Stimulated activated naive CD8-positive, alpha-beta T cell treated with anti-CD3 and anti-CD28 coated beads, Interleukin-15, Interleukin-2, amounts not matched to agents 100 U/mL and 50 U/mL, for 24 hours (primary cell): ENCODE results near the gene RABGAP1L.

ENCODE experiments used
- ATAC-seq: fragments of 150-1000 bp; cut with Tn5 transposase; one replicate; pipeline ENCODE4 v1.10.0; 2021
- DNase-seq: peaks from one replicate; pipeline ENCODE4 v3.0.0; 2021

The RABGAP1L gene

GRCh38 chr1:174939775-174940545, 780.6 kb downstream of the RABGAP1L start:
- ATAC-seq = no peak
- no peak for DNase-seq

DNA sequence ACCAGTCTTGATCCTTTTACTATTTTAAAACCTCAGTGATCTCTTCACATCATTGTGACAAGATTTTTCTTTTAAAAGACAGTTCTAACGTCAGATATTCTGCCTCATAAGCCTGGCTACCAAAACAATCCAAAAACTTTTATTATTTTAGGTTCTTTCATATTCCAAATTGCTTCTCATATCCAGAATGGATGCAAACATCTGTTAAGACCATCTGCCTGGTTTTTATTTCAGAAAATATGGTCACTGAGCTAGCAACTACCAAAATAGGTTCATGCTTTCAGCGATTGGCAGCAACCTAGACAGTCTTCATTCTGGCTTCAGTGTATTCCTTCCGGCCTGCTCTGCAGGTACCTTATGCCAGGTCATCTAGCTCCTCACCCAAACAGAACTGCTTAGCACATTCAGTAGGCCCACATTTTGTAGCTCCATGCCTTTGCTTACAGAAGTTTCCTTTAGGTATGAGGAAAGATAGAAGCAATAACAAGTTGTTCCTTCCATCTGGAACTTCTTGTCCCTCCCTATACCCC, 781.4 kb downstream of the RABGAP1L start:
- ATAC-seq (no peak), DNase-seq (no peak)

- DNase-seq (no peak), ATAC-seq (no peak)
These were observed 783.4 kb downstream of the RABGAP1L start for GRCh38 chr1:174942547-174943255.

GRCh38 chr1:174946031-174946430, 786.7 kb downstream of the RABGAP1L start:
- DNase-seq = no peak
- no peak for ATAC-seq

- ATAC-seq (no peak), DNase-seq (no peak)
These were observed 789.7 kb downstream of the RABGAP1L start for GRCh38 chr1:174949061-174949460.

- DNase-seq (no peak), ATAC-seq (no peak)
These were observed 790.3 kb downstream of the RABGAP1L start for GRCh38 chr1:174949645-174950044.

DNA sequence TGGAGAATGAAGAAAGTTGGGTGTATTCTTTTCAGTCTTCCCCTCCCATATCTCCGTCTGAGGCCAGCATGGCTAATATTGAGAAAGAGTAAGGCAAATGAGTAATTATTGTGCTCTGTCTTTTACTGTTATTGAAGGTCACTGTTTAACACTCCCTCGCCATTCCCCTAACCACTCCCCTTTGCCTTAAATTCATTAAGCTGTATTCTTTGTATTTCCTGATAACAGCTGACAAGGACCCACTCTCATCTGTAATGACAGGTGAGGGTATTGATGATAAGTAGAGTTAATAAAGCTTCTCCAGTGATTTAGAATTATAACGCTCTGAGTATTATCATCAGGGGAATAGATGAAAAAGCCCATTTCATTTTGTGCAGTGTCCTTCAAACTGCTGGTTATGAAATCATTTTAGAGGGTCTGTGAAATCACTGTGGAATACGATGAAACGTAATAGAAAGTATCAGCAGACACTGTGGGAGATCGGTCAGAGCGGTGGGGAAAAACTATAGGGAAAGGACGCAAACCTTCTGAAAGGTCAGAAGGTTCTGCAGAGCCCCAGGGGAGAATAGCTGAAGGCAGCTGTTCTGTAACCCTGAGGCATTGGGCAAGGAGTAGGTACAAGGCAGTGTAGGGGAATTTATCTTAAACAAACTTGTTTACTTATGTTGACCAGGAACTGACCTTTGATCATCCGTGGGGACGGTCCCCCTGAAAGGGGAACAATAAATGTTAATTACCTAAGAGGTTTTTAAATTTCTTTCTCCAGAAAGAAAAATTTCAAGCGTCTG, 794.2 kb downstream of the RABGAP1L start:
- ATAC-seq = no peak
- no peak for DNase-seq

GRCh38 chr1:174954073-174954460, 794.7 kb downstream of the RABGAP1L start:
- no peak for DNase-seq
- ATAC-seq = no peak

DNA sequence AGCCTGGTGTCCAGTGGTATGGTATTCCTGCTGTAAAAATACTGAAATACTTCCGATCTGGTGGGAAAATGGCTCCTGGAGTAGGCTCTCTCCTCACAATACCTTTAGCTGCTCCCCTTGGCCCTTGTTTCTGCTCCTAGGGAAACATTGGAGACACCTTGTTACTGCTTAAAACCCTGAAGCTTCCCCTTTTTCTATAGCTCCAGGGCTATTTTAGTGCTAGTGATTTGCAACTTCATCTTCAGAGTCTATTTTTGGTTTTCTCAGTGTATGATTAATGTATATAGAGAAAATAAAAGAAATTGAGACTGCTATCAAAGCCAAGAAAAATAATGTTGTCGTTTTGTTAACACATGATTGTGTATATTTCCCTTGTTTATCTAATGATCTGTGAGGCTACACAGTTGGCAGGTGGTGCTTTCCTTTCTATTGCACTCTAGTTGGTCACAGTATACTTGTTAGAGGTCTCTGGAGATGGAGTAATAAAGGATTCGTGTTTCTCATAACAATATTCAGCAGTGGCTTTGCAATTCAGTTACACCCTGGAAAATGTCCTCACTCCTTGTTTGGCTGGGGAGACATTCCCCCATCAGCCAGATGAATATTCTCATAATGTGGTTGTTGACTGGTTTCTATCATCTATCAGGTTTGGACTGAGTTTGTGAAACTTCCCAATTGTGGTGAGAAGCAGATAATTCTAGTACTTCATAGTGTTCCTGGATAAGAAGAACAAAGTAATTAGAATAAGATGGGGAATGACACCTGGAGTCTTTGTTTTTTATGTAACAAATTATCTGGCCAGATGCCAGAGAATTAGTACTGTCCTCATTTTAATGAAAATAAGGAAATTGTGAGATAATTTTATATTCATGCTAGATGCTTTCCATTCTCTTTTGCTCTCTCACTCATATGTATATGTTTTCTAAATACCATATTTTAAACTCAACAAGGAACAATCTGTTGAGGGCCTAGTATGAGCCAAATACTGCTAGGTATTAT, 795.6 kb downstream of the RABGAP1L start:
- ATAC-seq (no peak), DNase-seq (no peak)

DNA sequence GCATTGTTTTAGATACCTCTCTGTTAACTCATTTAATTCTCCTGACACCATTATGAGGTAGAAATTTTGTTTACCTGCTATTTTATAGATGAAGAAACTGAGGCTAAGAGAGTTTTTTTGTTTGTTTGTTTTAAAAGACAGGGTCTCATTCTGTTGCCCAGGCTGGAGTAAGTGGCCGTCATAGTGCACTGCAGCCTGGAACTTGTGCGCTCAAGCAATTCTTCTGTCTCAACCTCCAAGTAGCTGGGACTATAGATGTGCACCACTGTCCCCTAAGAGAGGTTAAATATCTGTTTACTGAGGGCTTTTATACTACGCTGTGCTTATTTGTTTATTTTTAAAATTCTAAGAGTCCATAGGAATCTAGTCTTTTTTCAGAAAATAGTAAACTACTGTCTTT, 796.8 kb downstream of the RABGAP1L start:
- ATAC-seq = no peak
- no peak for DNase-seq

DNA sequence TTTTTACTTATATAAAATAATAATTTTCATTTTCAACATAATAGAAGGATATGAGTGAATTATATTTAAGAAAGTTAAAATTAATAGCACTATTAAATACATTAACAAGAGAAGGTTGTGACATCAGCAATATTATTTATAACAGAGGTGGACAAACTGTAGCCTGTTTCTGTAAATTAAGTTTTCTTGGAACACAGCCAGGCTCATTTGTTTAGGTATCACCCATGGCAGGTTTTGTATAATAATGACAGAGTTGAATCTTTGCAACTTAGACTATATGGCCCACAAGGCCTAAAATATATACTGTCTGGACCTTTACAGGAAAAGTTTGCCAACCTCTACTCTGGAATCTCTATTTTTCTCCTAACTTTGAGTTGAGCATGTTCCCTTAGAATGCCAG, 797.7 kb downstream of the RABGAP1L start:
- DNase-seq = no peak
- ATAC-seq = no peak

- ATAC-seq (no peak), DNase-seq (no peak)
These were observed 798.5 kb downstream of the RABGAP1L start for GRCh38 chr1:174957829-174958228.

- ATAC-seq (no peak), DNase-seq (no peak)
These were observed 799.1 kb downstream of the RABGAP1L start for GRCh38 chr1:174958396-174958795.

DNA sequence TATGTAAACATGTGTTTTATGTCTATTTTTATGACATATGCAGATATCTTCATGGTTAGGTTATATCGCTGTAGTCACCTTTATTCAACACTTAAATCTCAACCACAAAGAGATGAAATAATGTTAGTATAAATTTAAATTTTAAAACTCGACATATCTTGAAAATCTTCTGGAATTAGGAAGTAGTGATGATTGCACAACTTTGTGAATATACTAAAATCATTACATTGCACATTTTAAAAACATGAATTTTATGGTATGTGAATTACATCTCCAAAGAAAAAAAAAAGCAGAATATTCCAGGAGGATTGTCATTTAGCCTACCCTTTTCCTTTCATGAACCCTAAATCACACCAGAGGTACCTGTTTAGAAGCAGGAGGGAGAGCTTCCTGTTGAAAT, 801.0 kb downstream of the RABGAP1L start:
- DNase-seq = no peak
- no peak for ATAC-seq

DNA sequence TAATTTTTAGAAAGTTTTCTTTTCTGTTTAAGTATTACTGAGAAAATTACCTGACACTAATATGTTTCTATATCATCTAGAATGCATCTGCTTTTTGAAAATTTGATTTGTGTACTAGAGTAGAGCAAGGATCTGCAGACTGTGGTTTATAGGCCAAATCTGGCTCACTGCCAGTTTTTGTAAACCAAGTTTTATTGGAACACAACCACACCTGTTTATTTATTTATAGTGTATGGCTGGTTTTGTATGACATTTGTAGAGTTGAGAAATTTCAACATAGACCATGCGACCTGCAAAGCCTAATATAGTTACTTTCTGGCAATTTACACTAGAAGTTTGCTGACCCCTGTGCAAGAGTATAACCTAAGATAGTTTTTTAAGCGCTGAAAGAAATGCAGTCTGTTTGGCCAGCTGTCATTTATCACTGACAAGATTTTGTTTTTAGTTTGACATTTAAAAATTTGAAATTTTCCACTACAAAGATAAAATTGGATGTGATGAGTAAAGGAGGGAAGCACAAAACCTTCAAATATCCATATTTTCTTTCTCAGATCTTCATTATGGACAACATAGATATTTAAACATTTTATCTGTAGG, 804.3 kb downstream of the RABGAP1L start:
- ATAC-seq (no peak), DNase-seq (no peak)

DNA sequence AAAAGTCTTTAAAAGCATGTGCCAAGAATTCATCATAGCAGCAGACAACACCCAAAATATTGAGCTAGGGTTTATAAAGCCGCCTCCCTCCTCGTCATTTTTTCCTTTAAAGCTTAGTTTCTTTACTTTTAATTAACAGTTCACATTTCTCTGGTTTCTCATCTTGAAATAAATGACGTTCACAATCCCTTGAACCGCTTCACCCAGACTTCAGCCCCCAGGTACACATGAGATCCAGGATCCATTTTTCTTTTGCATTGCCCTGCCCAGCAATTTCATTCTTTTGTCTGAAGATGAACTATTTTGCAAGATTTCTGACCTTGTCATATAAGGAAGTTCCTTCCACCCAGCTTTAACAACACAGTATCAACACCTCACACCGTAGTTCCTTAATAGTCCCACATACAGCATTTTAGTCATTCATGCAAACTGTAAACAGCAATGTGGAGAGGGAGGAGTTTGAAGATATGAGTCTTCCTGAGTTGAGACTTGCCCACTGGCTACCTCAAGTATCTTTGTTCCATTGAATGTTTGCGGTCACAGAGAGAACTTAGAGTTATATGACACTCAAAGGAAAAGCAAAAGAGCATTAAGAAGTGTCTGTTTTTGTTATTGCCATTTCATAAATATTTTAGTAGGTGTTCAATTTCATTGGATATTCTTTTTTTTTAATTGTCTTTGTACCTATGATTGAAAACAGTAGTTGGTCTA, 805.1 kb downstream of the RABGAP1L start:
- ATAC-seq (peak; percentile 91), DNase-seq (no peak)

- no peak for DNase-seq
- no peak for ATAC-seq
These were observed 805.6 kb downstream of the RABGAP1L start for GRCh38 chr1:174964972-174965361.

DNA sequence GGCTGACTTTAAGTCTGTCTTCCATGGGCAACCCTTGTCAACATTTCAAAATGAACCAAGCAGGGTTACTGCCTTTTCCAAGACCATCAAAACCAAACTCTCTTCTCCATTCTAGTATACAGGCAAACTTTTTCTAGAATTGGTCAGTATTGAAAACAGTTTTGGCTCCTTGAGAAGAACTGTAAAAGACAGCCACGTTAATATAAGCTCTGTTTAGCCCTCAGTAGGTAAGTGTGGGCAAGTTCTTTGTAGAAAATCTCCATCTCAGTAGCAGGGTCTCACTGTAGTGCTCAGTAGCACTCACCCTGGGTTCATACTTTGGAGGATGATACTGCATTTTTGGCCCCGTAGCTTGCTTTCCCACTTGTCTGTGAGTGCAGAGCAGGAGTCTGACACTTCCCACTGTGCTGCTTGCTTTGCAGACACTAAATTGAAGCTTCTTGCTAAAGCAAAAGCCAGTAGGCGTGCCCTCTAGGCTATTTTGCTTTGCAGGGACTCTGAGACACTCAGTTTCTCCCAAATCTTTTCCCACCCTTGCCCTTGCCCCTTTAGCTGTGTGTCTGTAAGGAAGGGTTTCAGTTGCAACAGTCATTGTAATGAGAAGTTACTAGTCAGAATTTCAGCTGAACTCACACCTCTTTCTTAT, 806.2 kb downstream of the RABGAP1L start:
- ATAC-seq (no peak), DNase-seq (no peak)

GRCh38 chr1:174966008-174966572, 806.8 kb downstream of the RABGAP1L start:
- no peak for ATAC-seq
- no peak for DNase-seq
